ENCODE results near the gene SMYD2. TPM values are rescaled to one million over a fixed set of nuclear protein-coding genes. Genes with fewer than 3 reads are reported as not detected.
A peak's percentile ranks its signal among the peaks of the same experiment; 100 is the strongest.

Gene SMYD2
- total RNA-seq = 10 to 100 TPM in 3 of 4 donors, 1 to 10 TPM in 1; 6.8 to 41.3 (median 19.2) TPM

GRCh38 chr1:214281021-214281719 lies at the start of gene SMYD2:
Gene SMYD2, plus strand, starts transcription at chr1:214281159. Its CDS starts 96 bp downstream, at chr1:214281255.
- H3K36me3 ChIP-seq = no peaks in the 10 kb centered on the region
- TF ChIP-seq CTCF (IDR thresholded peaks at IDR 0.05) (no peak), POLR2A (IDR thresholded peaks at IDR 0.05) (peak in 1 of 2 donors; percentile 55)
- intact Hi-C loops (cut with DNase I; ENCODE audit: low total_unique reads) = no loop called here
- H3K4me3 ChIP-seq = peak within 1 kb of the TSS; percentile 61 to 91
- peaks cover 0 to 5% of the 10 kb centered on the region in 2 donors for H3K4me1 ChIP-seq
- DNase-seq = peak; percentile 57 to 61
- no peaks in the 10 kb centered on the region for H3K27me3 ChIP-seq
- no peaks in the 10 kb centered on the region for H3K9me3 ChIP-seq
- peak within 1 kb of the TSS; percentile 79 to 91 for H3K27ac ChIP-seq

- Histone ChIP-seq H3K27ac (no peak overlapping the region), H3K4me1 (no peaks in the 10 kb centered on the region), H3K4me3 (no peak overlapping the region), H3K27me3 (no peaks in the 10 kb centered on the region), H3K9me3 (no peaks in the 10 kb centered on the region), H3K36me3 (no peaks in the 10 kb centered on the region)
- TF ChIP-seq CTCF (IDR thresholded peaks at IDR 0.05) (no peak), POLR2A (IDR thresholded peaks at IDR 0.05) (no peak)
- DNase-seq = no peak
- intact Hi-C loops (cut with DNase I; ENCODE audit: low total_unique reads) = no loop called here
Observed at GRCh38 chr1:214233856-214234634, 46.9 kb upstream of the SMYD2 start.

- H3K9me3 ChIP-seq = no peaks in the 10 kb centered on the region
- no peak overlapping the region for H3K27ac ChIP-seq
- no peaks in the 10 kb centered on the region for H3K27me3 ChIP-seq
- TF ChIP-seq POLR2A (IDR thresholded peaks at IDR 0.05) (no peak), CTCF (IDR thresholded peaks at IDR 0.05) (no peak)
- H3K4me3 ChIP-seq = no peak overlapping the region
- no peaks in the 10 kb centered on the region for H3K36me3 ChIP-seq
- H3K4me1 ChIP-seq = no peaks in the 10 kb centered on the region
- no peak for DNase-seq
- intact Hi-C loops (cut with DNase I; ENCODE audit: low total_unique reads) = no loop called here
Observed at GRCh38 chr1:214234635-214235025, 46.3 kb upstream of the SMYD2 start.

- H3K4me3 ChIP-seq = no peak overlapping the region
- H3K27ac ChIP-seq = no peak overlapping the region
- H3K36me3 ChIP-seq = no peaks in the 10 kb centered on the region
- TF ChIP-seq POLR2A (IDR thresholded peaks at IDR 0.05) (no peak), CTCF (IDR thresholded peaks at IDR 0.05) (no peak)
- no peaks in the 10 kb centered on the region for H3K27me3 ChIP-seq
- H3K9me3 ChIP-seq = no peaks in the 10 kb centered on the region
- intact Hi-C loops (cut with DNase I; ENCODE audit: low total_unique reads) = no loop called here
- no peaks in the 10 kb centered on the region for H3K4me1 ChIP-seq
- DNase-seq = no peak
Observed at GRCh38 chr1:214236477-214236876, 44.5 kb upstream of the SMYD2 start.

- no peak for DNase-seq
- H3K27me3 ChIP-seq = no peaks in the 10 kb centered on the region
- no peaks in the 10 kb centered on the region for H3K4me1 ChIP-seq
- intact Hi-C loops (cut with DNase I; ENCODE audit: low total_unique reads) = no loop called here
- H3K4me3 ChIP-seq = no peak overlapping the region
- no peak overlapping the region for H3K27ac ChIP-seq
- no peaks in the 10 kb centered on the region for H3K9me3 ChIP-seq
- no peak for TF ChIP-seq CTCF (IDR thresholded peaks at IDR 0.05)
- TF ChIP-seq POLR2A (IDR thresholded peaks at IDR 0.05) = no peak
- no peaks in the 10 kb centered on the region for H3K36me3 ChIP-seq
Observed at GRCh38 chr1:214241060-214241459, 39.9 kb upstream of the SMYD2 start.
